Measurements from ENCODE around the gene CP. TPM values are rescaled to one million over a fixed set of nuclear protein-coding genes. Genes with fewer than 3 reads are reported as not detected.
A peak's percentile ranks its signal among the peaks of the same experiment; 100 is the strongest.

Gene CP
- total and polyA plus RNA-seq, 11 donors: 0.68 to 5.5 (median 3.5) TPM

GRCh38 chr3:149212386-149212785 is 9.2 kb downstream of the CP start:
- no peak for DNase-seq
- intact Hi-C loops (cut with DNase I): no loop called here
- no peaks in the 10 kb centered on the region for H3K9me3 ChIP-seq
- TF ChIP-seq POLR2A (IDR thresholded peaks at IDR 0.05): no peak
- TF ChIP-seq CTCF (IDR thresholded peaks at IDR 0.05): no peak
- no peaks in the 10 kb centered on the region for H3K36me3 ChIP-seq
- H3K27ac ChIP-seq: no peak overlapping the region
- H3K4me1 ChIP-seq: peaks cover 0 to 17% (median 5%) of the 10 kb centered on the region in 12 donors
- WGBS, 4 donors: 75 to 85% (median 79%) methylated on average over 1 of the region's 1 CpG
- no peak for ATAC-seq
- H3K4me3 ChIP-seq: no peak overlapping the region
- no peaks in the 10 kb centered on the region for H3K27me3 ChIP-seq

GRCh38 chr3:149209431-149209830 is 12.2 kb downstream of the CP start:
- 85 to 95% (median 92%) methylated on average over 4 of the region's 4 CpGs for WGBS, 4 donors
- no peak overlapping the region for H3K27ac ChIP-seq
- H3K9me3 ChIP-seq: no peaks in the 10 kb centered on the region
- H3K27me3 ChIP-seq: no peaks in the 10 kb centered on the region
- intact Hi-C loops (cut with DNase I): no loop called here
- no peak overlapping the region for H3K4me3 ChIP-seq
- H3K4me1 ChIP-seq: no peaks in the 10 kb centered on the region
- no peak for ATAC-seq
- DNase-seq: no peak
- H3K36me3 ChIP-seq: no peaks in the 10 kb centered on the region
- TF ChIP-seq POLR2A (IDR thresholded peaks at IDR 0.05): no peak
- TF ChIP-seq CTCF (IDR thresholded peaks at IDR 0.05): no peak

GRCh38 chr3:149207475-149207874 is 14.2 kb downstream of the CP start:
- Histone ChIP-seq H3K4me1 (peaks cover 0 to 8% (median 0%) of the 10 kb centered on the region in 12 donors), H3K36me3 (no peaks in the 10 kb centered on the region), H3K27me3 (no peaks in the 10 kb centered on the region), H3K9me3 (no peaks in the 10 kb centered on the region), H3K27ac (no peak overlapping the region), H3K4me3 (no peak overlapping the region)
- TF ChIP-seq POLR2A (IDR thresholded peaks at IDR 0.05): no peak
- no peak for TF ChIP-seq CTCF (IDR thresholded peaks at IDR 0.05)
- intact Hi-C loops (cut with DNase I): no loop called here
- no peak for DNase-seq
- WGBS, 4 donors: 81 to 92% (median 90%) methylated on average over 2 of the region's 2 CpGs
- ATAC-seq: peak in 1 of 4 donors; percentile 27

- no peaks in the 10 kb centered on the region for H3K36me3 ChIP-seq
- 88 to 92% (median 91%) methylated on average over 3 of the region's 3 CpGs for WGBS, 4 donors
- DNase-seq (no peak), ATAC-seq (no peak)
- no peak for TF ChIP-seq POLR2A (IDR thresholded peaks at IDR 0.05)
- no peak for TF ChIP-seq CTCF (IDR thresholded peaks at IDR 0.05)
- no peaks in the 10 kb centered on the region for H3K9me3 ChIP-seq
- intact Hi-C loops (cut with DNase I): no loop called here
- H3K4me3 ChIP-seq: no peak overlapping the region
- H3K4me1 ChIP-seq: peaks cover 0 to 8% (median 0%) of the 10 kb centered on the region in 12 donors
- H3K27ac ChIP-seq: no peak overlapping the region
- H3K27me3 ChIP-seq: no peaks in the 10 kb centered on the region
Measured at GRCh38 chr3:149204390-149204991, 17.1 kb downstream of the CP start.
